Endodermal cell (in vitro differentiated cells): ENCODE results near the gene TLE4. TPM values are rescaled to one million over a fixed set of nuclear protein-coding genes. Genes with fewer than 3 reads are reported as not detected.

ENCODE experiments used
- DNase-seq: peaks from one replicate; pipeline ENCODE4 v3.0.0-alpha.2; 2017
- H3K27ac ChIP-seq: 2 replicates; pipeline ENCODE4 v1.5.1; 2013; ENCODE audit warnings: mild to moderate bottlenecking, low read depth, low read length, moderate library complexity
- H3K27me3 ChIP-seq: 2 replicates; pipeline ENCODE4 v1.6.1; 2013; ENCODE audit warnings: mild to moderate bottlenecking, low read length, moderate library complexity; ENCODE audit not compliant: insufficient read depth, control insufficient read depth, poor library complexity, severe bottlenecking
- H3K36me3 ChIP-seq: 2 replicates; pipeline ENCODE4 v1.7.0; 2013; ENCODE audit warnings: mild to moderate bottlenecking, low read length, moderate library complexity; ENCODE audit not compliant: control insufficient read depth, insufficient read depth
- H3K4me1 ChIP-seq: one replicate; pipeline ENCODE4 v1.7.0; 2013; ENCODE audit warnings: low read length; ENCODE audit not compliant: control insufficient read depth, insufficient read depth
- H3K4me3 ChIP-seq: 2 replicates; pipeline ENCODE4 v1.5.1; 2013; ENCODE audit warnings: mild to moderate bottlenecking, low read length, moderate library complexity
- H3K9ac ChIP-seq: 2 replicates; pipeline ENCODE4 v1.6.1; 2013; ENCODE audit warnings: mild to moderate bottlenecking, low read length, moderate library complexity; ENCODE audit not compliant: poor library complexity, severe bottlenecking; ENCODE audit errors: extremely low read depth
- H3K9me3 ChIP-seq: 2 replicates; pipeline ENCODE4 v1.6.1; 2013; ENCODE audit warnings: mild to moderate bottlenecking, low read length, moderate library complexity; ENCODE audit not compliant: control insufficient read depth
- H3K27ac Mint-ChIP-seq: 2 replicates; pipeline ENCODE4 v1.8.0; 2020; ENCODE audit warnings: mixed read lengths
- H3K27me3 Mint-ChIP-seq: 2 replicates; pipeline ENCODE4 v1.8.0; 2021; ENCODE audit warnings: mild to moderate bottlenecking, mixed read lengths; ENCODE audit not compliant: insufficient read depth
- H3K36me3 Mint-ChIP-seq: 2 replicates; pipeline ENCODE4 v1.8.0; 2020; ENCODE audit warnings: low read depth, mixed read lengths
- H3K4me1 Mint-ChIP-seq: 2 replicates; pipeline ENCODE4 v1.8.0; 2020; ENCODE audit warnings: mixed read lengths
- H3K4me3 Mint-ChIP-seq: 2 replicates; pipeline ENCODE4 v1.8.0; 2020; ENCODE audit warnings: mild to moderate bottlenecking, moderate library complexity, mixed read lengths
- H3K9me3 Mint-ChIP-seq: 2 replicates; pipeline ENCODE4 v1.8.0; 2020; ENCODE audit warnings: mild to moderate bottlenecking, mixed read lengths
- CTCF ChIP-seq: fragments of 200-600 bp; sonication (generic); conservative IDR thresholded peaks from 2 replicates; pipeline ENCODE4 v1.5.0; 2021; ENCODE audit warnings: antibody characterized with exemption, mild to moderate bottlenecking
- WGBS, 2 experiments: methylation state at CpG; one replicate each; pipeline versions ENCODE4 v1.1.5 to v1.1.7; 2013; ENCODE audit warnings: missing lambda C conversion rate in 2 of 2, mixed read lengths in 1 of 2; ENCODE audit not compliant: insufficient coverage in 1 of 2, insufficient read length in 1 of 2; 5-methylcytosine and 5-hydroxymethylcytosine counted together
- total RNA-seq, 2 donors: library from RNA; stranded (reverse); fragmentation: NEBNext Ultra II Directional in 1 of 2; extraction: Animal tissue kit (Norgen Biotek cat#: 25700) in 1 of 2; gene quantifications; 2 replicates in 1 of 2; 3 replicates in 1 of 2; pipeline ENCODE4 v1.2.1, GENCODE V29; 2021

TLE4 gene
- total RNA-seq, 2 donors from 2014 or later, result 16.7 to 25.5 TPM

- H3K4me3 Mint-ChIP-seq, result no peak overlapping the region
- 39 to 63% methylated on average over 1 to 3 of the region's 3 CpGs for WGBS, 2 experiments
- H3K36me3 ChIP-seq, result no peaks in the 10 kb centered on the region
- no peak overlapping the region for H3K27ac ChIP-seq
- H3K4me1 ChIP-seq, result peaks cover 9% of the 10 kb centered on the region
- H3K4me1 Mint-ChIP-seq, result peaks cover 53% of the 10 kb centered on the region
- H3K4me3 ChIP-seq, result peak overlapping the region; percentile 23
- H3K27me3 ChIP-seq, result peaks cover 57% of the 10 kb centered on the region
- H3K9me3 ChIP-seq, result no peaks in the 10 kb centered on the region
- DNase-seq, result peak; percentile 61
- H3K9ac ChIP-seq, result no peak overlapping the region
- no peak for TF ChIP-seq CTCF
- peaks cover 38% of the 10 kb centered on the region for H3K27me3 Mint-ChIP-seq
- H3K9me3 Mint-ChIP-seq, result no peaks in the 10 kb centered on the region
- no peaks in the 10 kb centered on the region for H3K36me3 Mint-ChIP-seq
- peak overlapping the region; percentile 9 for H3K27ac Mint-ChIP-seq
Measured at GRCh38 chr9:79581794-79582193, 10.0 kb downstream of the TLE4 start.

- no peak overlapping the region for H3K9ac ChIP-seq
- 62 to 72% methylated on average over 8 to 10 of the region's 10 CpGs for WGBS, 2 experiments
- H3K9me3 Mint-ChIP-seq, result no peaks in the 10 kb centered on the region
- peaks cover 32% of the 10 kb centered on the region for H3K27me3 Mint-ChIP-seq
- H3K27ac Mint-ChIP-seq, result no peak overlapping the region
- H3K36me3 Mint-ChIP-seq, result peaks cover 12% of the 10 kb centered on the region
- H3K27ac ChIP-seq, result no peak overlapping the region
- H3K27me3 ChIP-seq, result peaks cover 51% of the 10 kb centered on the region
- H3K4me1 Mint-ChIP-seq, result peaks cover 50% of the 10 kb centered on the region
- no peak overlapping the region for H3K4me3 ChIP-seq
- no peaks in the 10 kb centered on the region for H3K9me3 ChIP-seq
- H3K4me1 ChIP-seq, result peaks cover 9% of the 10 kb centered on the region
- TF ChIP-seq CTCF, result no peak
- DNase-seq, result peak; percentile 85
- H3K36me3 ChIP-seq, result no peaks in the 10 kb centered on the region
- no peak overlapping the region for H3K4me3 Mint-ChIP-seq
Measured at GRCh38 chr9:79583952-79584654, 12.3 kb downstream of the TLE4 start.

GRCh38 chr9:79584655-79584982, 12.9 kb downstream of the TLE4 start:
- no peak for TF ChIP-seq CTCF
- peaks cover 56% of the 10 kb centered on the region for H3K4me1 Mint-ChIP-seq

More at GRCh38 chr9:79584655-79584982, 12.9 kb downstream of the TLE4 start:
- Histone ChIP-seq H3K36me3 (no peaks in the 10 kb centered on the region), H3K9ac (no peak overlapping the region), H3K9me3 (no peaks in the 10 kb centered on the region), H3K4me3 (no peak overlapping the region), H3K27ac (no peak overlapping the region), H3K27me3 (peaks cover 46% of the 10 kb centered on the region), H3K4me1 (peaks cover 9% of the 10 kb centered on the region)
- Mint-ChIP-seq H3K9me3 (no peaks in the 10 kb centered on the region), H3K36me3 (peaks cover 12% of the 10 kb centered on the region), H3K4me3 (no peak overlapping the region), H3K27me3 (peaks cover 32% of the 10 kb centered on the region), H3K27ac (no peak overlapping the region)
- DNase-seq, result no peak
- 84 to 100% methylated on average over 1 to 2 of the region's 2 CpGs for WGBS, 2 experiments
